Measurements from ENCODE around the gene ACOT7.

- TF ChIP-seq, protein P1, sequence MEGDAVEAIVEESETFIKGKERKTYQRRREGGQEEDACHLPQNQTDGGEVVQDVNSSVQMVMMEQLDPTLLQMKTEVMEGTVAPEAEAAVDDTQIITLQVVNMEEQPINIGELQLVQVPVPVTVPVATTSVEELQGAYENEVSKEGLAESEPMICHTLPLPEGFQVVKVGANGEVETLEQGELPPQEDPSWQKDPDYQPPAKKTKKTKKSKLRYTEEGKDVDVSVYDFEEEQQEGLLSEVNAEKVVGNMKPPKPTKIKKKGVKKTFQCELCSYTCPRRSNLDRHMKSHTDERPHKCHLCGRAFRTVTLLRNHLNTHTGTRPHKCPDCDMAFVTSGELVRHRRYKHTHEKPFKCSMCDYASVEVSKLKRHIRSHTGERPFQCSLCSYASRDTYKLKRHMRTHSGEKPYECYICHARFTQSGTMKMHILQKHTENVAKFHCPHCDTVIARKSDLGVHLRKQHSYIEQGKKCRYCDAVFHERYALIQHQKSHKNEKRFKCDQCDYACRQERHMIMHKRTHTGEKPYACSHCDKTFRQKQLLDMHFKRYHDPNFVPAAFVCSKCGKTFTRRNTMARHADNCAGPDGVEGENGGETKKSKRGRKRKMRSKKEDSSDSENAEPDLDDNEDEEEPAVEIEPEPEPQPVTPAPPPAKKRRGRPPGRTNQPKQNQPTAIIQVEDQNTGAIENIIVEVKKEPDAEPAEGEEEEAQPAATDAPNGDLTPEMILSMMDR (IDR thresholded peaks at IDR 0.05), result no peak
- TF ChIP-seq POLR2AphosphoS5 (IDR thresholded peaks at IDR 0.05), result no peak
- no peak for TF ChIP-seq EP300 (IDR thresholded peaks at IDR 0.05)
These were observed 32.3 kb downstream of the ACOT7 start for GRCh38 chr1:6361124-6361775.

Data from esophagus muscularis mucosa (tissue), 4 donors.